Rectal smooth muscle tissue (tissue), 1 donor: ENCODE measurements around the gene PRSS21.

Experiments used
- H3K27ac ChIP-seq: one replicate; pipeline ENCODE4 v1.7.0; 2013; ENCODE audit warnings: low read depth, low read length, inconsistent platforms
- H3K27me3 ChIP-seq: one replicate; pipeline ENCODE4 v1.7.0; 2013; ENCODE audit warnings: low read length; ENCODE audit not compliant: control insufficient read depth, insufficient read depth
- H3K36me3 ChIP-seq: one replicate; pipeline ENCODE4 v1.7.0; 2013; ENCODE audit warnings: low read length; ENCODE audit not compliant: control insufficient read depth, insufficient read depth
- H3K4me1 ChIP-seq: one replicate; pipeline ENCODE4 v1.7.0; 2013; ENCODE audit warnings: low read length; ENCODE audit not compliant: control insufficient read depth, insufficient read depth
- H3K4me3 ChIP-seq: one replicate; pipeline ENCODE4 v1.7.0; 2013; ENCODE audit warnings: low read length
- H3K9ac ChIP-seq: one replicate; pipeline ENCODE4 v1.7.0; 2013; ENCODE audit warnings: low read length

The PRSS21 gene, protein sequence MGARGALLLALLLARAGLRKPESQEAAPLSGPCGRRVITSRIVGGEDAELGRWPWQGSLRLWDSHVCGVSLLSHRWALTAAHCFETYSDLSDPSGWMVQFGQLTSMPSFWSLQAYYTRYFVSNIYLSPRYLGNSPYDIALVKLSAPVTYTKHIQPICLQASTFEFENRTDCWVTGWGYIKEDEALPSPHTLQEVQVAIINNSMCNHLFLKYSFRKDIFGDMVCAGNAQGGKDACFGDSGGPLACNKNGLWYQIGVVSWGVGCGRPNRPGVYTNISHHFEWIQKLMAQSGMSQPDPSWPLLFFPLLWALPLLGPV

DNA sequence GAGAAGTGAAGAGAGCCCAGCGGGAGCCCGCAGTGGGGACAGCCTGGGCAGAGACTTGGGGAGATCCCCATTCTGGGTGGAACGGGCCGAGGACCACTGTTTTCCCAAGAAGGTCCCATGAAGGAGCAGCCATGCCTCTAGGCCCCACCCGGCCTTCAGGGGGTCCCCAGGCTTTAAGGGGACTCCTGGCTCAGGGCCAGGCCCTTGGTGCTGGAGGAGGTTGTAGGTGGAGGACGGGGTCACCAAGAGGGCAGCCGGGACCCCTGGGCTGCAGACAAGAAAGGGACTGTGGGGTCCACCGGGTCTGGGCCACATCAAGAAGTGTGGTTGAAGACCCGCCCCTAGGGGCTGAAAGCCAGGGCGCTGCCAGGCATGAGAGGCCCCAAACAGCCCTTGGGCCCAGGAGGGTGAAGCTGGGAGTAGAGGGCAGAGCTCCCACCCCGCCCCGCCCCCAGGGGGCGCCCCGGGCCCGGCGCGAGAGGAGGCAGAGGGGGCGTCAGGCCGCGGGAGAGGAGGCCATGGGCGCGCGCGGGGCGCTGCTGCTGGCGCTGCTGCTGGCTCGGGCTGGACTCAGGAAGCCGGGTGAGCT is at the start of gene PRSS21:
TSS of gene PRSS21 (plus strand) at position 487 of the 589 bp plus-strand sequence. CDS start at position 519, 32 bp downstream.
- H3K27ac ChIP-seq: no peak within 1 kb of the TSS
- no peaks in the 10 kb centered on the region for H3K27me3 ChIP-seq
- H3K9ac ChIP-seq: no peak within 1 kb of the TSS
- no peaks in the 10 kb centered on the region for H3K36me3 ChIP-seq
- H3K4me3 ChIP-seq: no peak within 1 kb of the TSS
- H3K4me1 ChIP-seq: no peaks in the 10 kb centered on the region

DNA sequence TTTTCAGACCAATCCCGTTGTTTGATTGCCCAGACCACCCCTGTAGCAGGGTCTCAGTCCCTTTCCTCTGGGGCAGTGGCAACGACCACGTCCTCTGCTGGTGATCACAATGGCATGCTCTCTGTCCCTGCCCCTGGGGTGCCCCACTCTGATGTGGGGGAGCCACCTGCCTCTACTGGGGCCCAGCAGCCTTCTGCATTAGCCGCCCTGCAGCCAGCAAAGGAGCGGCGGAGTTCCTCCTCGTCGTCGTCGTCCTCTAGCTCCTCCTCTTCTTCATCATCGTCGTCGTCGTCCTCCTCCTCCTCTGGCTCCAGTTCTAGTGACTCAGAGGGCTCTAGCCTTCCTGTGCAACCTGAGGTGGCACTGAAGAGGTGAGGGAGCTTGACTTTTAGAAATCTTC is 49.1 kb upstream of the PRSS21 start:
- H3K27ac ChIP-seq: no peak overlapping the region
- H3K9ac ChIP-seq: no peak overlapping the region
- no peaks in the 10 kb centered on the region for H3K4me1 ChIP-seq
- no peak overlapping the region for H3K4me3 ChIP-seq
- H3K27me3 ChIP-seq: no peaks in the 10 kb centered on the region
- H3K36me3 ChIP-seq: peaks cover 77% of the 10 kb centered on the region

DNA sequence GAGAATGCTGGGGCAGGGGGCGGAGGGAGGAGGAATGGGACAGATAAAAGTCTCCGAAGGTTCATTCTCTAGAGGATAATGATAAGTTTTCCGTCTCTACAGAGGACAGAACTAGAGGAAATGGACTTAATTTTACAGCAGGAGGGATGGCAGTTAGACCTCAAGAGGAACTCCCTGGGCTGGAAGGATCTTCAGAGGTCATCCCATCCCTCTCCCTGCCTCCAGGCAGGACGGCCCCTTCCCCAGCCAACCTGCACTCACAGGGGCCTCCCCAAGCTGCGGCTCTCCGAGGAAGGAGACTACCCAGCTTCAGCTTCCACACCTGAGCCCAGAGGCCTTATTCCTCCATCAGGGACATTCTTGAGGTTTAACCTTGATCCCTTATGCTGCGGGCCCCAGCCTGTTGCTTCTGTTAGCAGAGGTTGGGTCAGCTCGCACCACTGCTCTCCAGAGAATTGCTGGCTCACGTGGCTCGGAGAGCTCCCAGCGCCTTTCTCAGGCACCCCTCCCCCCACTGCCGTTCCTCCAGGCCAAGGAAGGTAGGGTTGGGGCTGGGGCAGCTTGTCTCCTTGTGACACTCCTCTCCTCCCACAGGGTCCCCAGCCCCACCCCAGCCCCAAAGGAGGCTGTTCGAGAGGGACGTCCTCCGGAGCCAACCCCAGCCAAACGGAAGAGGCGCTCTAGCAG is 48.5 kb upstream of the PRSS21 start:
- no peak overlapping the region for H3K9ac ChIP-seq
- no peak overlapping the region for H3K4me3 ChIP-seq
- no peak overlapping the region for H3K27ac ChIP-seq
- no peaks in the 10 kb centered on the region for H3K27me3 ChIP-seq
- H3K36me3 ChIP-seq: peaks cover 77% of the 10 kb centered on the region
- no peaks in the 10 kb centered on the region for H3K4me1 ChIP-seq

DNA sequence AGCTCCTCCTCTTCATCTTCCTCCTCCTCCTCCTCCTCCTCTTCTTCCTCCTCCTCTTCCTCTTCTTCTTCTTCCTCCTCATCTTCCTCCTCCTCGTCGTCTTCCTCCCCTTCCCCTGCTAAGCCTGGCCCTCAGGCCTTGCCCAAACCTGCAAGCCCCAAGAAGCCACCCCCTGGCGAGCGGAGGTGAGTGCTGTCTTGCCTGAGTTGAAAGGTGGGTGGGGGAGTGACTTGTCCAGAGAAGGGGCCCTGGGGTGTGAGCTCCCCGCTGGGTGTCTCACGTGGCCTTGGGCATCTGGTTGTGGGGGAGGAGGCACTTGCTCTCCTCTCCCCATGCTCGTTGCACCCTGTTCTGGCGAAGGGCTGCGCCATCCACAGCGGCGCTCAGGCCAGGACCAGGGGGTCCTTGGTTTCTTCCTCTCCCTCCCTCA is 47.9 kb upstream of the PRSS21 start:
- H3K27ac ChIP-seq: no peak overlapping the region
- H3K4me1 ChIP-seq: no peaks in the 10 kb centered on the region
- H3K4me3 ChIP-seq: no peak overlapping the region
- H3K36me3 ChIP-seq: peaks cover 76% of the 10 kb centered on the region
- H3K27me3 ChIP-seq: no peaks in the 10 kb centered on the region
- no peak overlapping the region for H3K9ac ChIP-seq

DNA sequence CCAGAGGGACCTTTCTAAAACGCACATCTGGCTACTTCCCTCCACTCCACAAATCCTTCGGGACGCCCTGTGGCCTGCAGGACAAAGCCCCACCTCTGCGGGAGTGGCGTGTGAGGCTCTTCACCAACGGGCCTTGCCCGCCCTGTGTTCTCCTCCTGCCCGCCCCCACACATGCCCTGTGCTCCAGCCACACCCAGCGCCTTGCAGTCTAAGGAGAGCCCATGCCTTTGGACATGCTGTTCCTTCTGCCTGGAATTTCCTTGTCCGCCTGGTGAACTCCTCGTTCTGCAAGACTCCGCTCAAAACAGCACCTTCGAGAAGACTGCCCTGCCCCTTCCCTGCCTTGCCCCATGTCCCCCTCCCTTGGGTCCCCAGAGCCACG is 47.4 kb upstream of the PRSS21 start:
- Histone ChIP-seq H3K36me3 (peaks cover 77% of the 10 kb centered on the region), H3K27ac (no peak overlapping the region), H3K4me1 (no peaks in the 10 kb centered on the region), H3K4me3 (no peak overlapping the region), H3K9ac (peak overlapping the region; percentile 10), H3K27me3 (no peaks in the 10 kb centered on the region)

DNA sequence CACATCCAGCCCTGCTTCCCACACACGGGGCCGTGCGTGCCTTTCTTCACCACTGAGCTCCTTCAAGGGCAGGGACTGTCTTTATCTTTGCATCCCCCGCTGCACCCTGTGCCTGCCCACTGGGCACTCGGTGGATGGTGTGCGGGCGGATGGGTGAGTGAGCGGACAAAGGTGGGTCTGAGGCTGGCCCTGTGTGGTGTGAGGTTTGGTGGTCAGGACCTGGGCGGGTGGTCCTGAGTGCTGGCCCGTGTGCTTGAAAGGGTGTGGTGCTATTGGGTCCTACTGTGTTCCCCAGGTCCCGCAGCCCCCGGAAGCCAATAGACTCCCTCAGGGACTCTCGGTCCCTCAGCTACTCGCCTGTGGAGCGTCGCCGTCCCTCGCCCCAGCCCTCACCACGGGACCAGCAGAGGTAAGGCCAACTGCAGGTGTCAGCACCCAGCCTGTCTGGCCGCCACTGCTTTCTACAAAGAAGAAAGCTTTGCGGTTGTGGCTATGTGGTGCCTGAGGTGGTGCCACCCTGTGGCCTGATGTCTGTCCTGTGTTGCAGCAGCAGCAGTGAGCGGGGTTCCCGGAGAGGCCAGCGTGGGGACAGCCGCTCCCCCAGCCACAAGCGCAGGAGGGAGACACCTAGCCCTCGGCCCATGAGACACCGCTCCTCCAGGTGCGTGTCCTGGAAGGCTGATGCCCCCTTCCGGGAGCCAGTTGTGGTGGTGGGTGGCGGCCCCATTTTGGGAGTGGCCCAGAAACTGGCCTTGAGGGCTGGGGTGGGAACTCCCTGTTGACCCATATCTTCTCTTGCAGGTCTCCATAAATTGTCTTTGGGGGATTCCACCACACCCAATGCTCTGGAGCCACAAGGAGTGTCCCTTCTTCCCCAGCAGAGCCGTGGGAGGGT is 46.7 kb upstream of the PRSS21 start:
- no peak overlapping the region for H3K4me3 ChIP-seq
- H3K36me3 ChIP-seq: peaks cover 76% of the 10 kb centered on the region
- H3K27me3 ChIP-seq: no peaks in the 10 kb centered on the region
- H3K27ac ChIP-seq: peak overlapping the region; percentile 6
- no peaks in the 10 kb centered on the region for H3K4me1 ChIP-seq
- peak overlapping the region; percentile 10 for H3K9ac ChIP-seq

DNA sequence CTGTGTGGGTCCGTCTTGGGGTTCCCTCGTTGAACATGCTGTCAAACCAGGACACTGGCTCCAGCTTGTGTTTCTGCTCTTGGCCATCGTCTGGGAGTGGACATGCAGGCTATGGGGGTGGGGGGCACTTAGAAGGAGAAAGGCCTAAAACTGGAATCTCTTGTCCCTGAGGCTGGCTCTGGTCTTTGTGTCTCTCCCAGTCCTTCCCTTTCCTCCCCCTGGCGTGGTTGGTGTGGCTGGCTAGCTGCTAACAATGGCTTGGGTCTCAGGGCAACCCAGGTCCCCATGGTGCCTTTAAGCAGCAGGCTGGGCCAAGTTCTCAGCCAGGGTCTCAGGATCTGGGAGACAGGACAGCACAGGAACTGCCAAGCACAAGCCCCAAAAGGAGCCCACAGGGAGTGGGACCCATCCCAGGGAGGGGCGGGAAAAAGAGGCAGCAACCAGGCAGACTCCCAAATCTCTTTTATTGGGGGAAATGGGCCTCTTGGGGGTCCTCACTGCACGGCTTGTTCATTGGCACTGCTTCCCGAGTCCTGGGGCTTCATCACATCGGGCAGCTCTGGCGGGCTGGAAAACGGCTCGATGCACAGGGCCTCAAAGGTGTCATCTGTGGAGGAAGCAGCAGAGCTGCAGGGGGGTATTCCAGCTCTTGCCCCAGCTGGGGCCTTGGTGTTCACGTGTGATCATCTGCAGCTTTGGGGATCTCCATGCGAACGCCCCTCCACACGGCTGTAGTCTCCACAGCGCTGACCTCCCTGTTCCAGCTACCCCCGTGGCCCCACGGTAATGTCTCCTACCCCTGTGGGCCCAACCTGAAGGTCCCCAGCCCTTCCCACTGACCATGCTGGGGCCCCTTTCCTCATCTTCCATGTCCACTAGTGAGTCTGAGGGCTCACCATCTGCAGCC is 45.3 kb upstream of the PRSS21 start:
- Histone ChIP-seq H3K9ac (no peak overlapping the region), H3K4me1 (no peaks in the 10 kb centered on the region), H3K27me3 (no peaks in the 10 kb centered on the region), H3K27ac (no peak overlapping the region), H3K36me3 (peaks cover 62% of the 10 kb centered on the region), H3K4me3 (no peak overlapping the region)

DNA sequence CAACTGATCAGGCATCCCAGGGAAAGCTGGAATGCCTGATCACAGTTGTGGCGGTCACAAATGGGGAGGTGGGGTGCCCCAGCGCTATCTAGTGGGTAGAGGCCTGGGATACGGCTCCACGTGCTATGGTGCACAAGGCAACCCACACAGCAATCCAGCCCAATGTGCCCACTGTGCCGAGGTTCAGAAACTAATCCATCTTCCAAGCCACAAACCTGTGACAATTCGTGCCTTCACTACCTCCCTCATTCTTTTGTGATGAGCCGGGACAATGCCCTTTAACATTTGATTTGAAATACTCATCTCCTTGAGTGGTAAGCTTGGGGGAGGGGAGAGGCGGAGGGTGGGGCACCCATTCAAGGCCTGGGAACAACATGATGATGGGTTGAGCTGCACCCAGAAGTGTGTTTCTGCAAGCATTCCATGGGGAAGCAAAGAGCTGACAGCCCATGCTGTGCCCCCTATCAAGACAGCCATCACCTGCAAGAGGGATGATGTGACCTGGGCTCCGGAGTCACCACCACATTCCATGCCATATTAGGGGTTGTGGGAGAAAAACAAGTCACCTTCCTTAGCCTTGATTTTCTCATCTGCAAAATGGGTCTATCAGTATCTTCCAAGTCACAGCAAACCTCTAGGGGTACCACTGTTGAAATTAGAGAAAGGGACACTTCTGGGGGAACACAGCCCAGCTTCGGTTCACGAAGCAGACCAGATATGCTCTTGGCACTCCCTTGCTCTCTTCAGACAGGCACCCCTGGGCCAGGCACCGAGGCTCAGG is 43.7 kb upstream of the PRSS21 start:
- Histone ChIP-seq H3K27ac (no peak overlapping the region), H3K36me3 (peaks cover 47% of the 10 kb centered on the region)

DNA sequence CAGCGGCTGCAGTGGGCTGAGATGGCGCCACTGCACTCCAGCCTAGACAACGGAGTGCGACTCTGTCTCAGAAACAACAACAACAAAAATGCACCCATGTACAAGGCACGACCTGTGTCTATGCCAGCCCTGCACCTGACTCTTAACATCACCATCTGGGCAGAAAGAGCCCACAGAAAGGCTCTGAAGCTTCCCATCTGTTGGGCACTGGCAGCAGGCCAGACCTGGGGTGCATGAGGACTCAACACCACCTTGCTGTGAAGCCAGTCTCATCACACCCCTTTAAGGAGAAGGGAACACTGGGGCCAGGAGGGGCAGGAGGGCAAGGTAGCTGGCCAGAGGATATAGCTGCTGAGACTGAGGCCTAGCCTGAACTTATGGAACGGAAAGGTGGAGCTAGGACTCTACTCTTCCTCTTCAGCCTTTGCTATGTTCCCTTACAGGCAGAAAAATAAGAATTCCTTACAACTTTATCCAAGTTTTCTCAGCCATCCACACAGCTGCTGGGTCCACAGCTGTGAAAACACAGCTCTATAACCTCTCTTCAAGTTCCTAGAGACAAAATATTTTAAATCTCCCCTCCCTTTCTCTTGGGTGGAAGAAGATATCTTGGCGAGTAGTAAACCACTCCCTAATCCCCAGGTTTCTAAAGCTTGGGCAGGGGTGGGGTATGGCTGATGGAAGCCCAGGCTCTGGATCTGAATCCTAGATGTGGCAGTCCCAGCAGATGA is 42.7 kb upstream of the PRSS21 start:
- Histone ChIP-seq H3K4me1 (peaks cover 3% of the 10 kb centered on the region), H3K27ac (no peak overlapping the region), H3K36me3 (peaks cover 37% of the 10 kb centered on the region), H3K9ac (no peak overlapping the region), H3K4me3 (no peak overlapping the region), H3K27me3 (no peaks in the 10 kb centered on the region)

More for the DNA sequence above, 43.7 kb upstream of the PRSS21 start:
- no peaks in the 10 kb centered on the region for H3K27me3 ChIP-seq
- H3K4me1 ChIP-seq: peaks cover 2% of the 10 kb centered on the region
- H3K9ac ChIP-seq: no peak overlapping the region
- H3K4me3 ChIP-seq: no peak overlapping the region

DNA sequence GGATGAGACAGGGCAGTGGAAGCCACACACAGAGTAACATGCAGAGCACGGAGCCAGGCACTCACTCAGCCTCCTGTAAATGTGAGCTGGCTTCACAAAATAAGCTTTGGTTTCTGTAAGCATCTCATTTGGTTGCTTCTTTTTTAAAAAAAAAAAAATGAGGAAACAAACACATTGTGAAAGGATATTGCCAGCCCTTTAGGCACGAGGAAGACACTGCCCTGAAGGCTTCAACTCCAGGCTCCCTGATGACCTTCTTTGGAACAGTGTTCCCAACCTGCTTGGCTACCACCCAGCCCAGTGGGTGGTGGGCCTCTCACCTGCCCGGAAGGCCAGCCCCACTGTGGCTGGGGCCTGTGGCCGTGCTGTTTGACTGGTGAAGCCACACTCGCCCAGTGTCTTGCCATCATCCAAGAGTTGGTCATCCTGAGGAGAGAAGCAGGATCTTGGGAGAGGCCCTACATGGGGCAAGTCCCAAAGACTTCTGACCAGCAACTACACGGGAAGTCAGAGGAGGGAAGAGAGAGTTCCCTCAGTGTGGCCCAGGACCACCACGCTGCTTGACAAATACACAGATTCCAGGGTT is 41.8 kb upstream of the PRSS21 start:
- H3K27me3 ChIP-seq: no peaks in the 10 kb centered on the region
- H3K4me1 ChIP-seq: peaks cover 3% of the 10 kb centered on the region
- H3K27ac ChIP-seq: no peak overlapping the region
- H3K36me3 ChIP-seq: peaks cover 28% of the 10 kb centered on the region
- no peak overlapping the region for H3K9ac ChIP-seq
- H3K4me3 ChIP-seq: no peak overlapping the region
